MM.1S (cell line): ENCODE data around the gene TIMP1.

ENCODE experiments used
- DNase-seq: peaks from one replicate; pipeline ENCODE4 v3.0.0-alpha.2; 2015
- H2AFZ ChIP-seq: fragments of 300-600 bp; sonication (generic); 2 replicates; pipeline ENCODE4 v1.6.0; 2016; ENCODE audit warnings: antibody characterized with exemption, low read length
- H3F3A ChIP-seq: fragments of 300-600 bp; sonication (generic); 2 replicates; pipeline ENCODE4 v1.6.1; 2016; ENCODE audit warnings: mild to moderate bottlenecking, antibody characterized with exemption, low read length, moderate library complexity, mixed read lengths; ENCODE audit not compliant: insufficient read depth
- H3K27ac ChIP-seq: fragments of 300-600 bp; sonication (generic); 2 replicates; pipeline ENCODE4 v1.5.1; 2016; ENCODE audit warnings: mild to moderate bottlenecking, low read length
- H3K27me3 ChIP-seq: fragments of 300-600 bp; sonication (generic); replicated peaks from 2 replicates; pipeline ENCODE4 v1.6.0; 2016; ENCODE audit warnings: low read length; ENCODE audit not compliant: insufficient read depth
- H3K36me3 ChIP-seq: fragments of 300-600 bp; sonication (generic); replicated peaks from 2 replicates; pipeline ENCODE4 v1.6.1; 2016; ENCODE audit warnings: mild to moderate bottlenecking, low read length, mixed read lengths; ENCODE audit not compliant: insufficient read depth
- H3K4me1 ChIP-seq: fragments of 300-600 bp; sonication (generic); 2 replicates; pipeline ENCODE4 v1.6.1; 2016; ENCODE audit warnings: low read length, mixed read lengths
- H3K4me2 ChIP-seq: fragments of 300-600 bp; sonication (generic); 2 replicates; pipeline ENCODE4 v1.6.0; 2016; ENCODE audit warnings: low read depth, low read length
- H3K4me3 ChIP-seq: fragments of 300-600 bp; sonication (generic); 2 replicates; pipeline ENCODE4 v1.5.1; 2016; ENCODE audit warnings: low read length, mixed read lengths
- H3K79me2 ChIP-seq: fragments of 300-600 bp; sonication (generic); 2 replicates; pipeline ENCODE4 v1.6.1; 2016; ENCODE audit warnings: mixed run types, low read length, mixed read lengths
- H3K9ac ChIP-seq: fragments of 300-600 bp; sonication (generic); 2 replicates; pipeline ENCODE4 v1.6.1; 2016; ENCODE audit warnings: low read length, mixed read lengths
- H3K9me2 ChIP-seq: fragments of 300-600 bp; sonication (generic); replicated peaks from 2 replicates; pipeline ENCODE4 v1.6.1; 2016; ENCODE audit warnings: mild to moderate bottlenecking, low read length, mixed read lengths; ENCODE audit not compliant: insufficient read depth
- H3K9me3 ChIP-seq: fragments of 300-600 bp; sonication (generic); replicated peaks from 2 replicates; pipeline ENCODE4 v1.6.1; 2016; ENCODE audit warnings: mild to moderate bottlenecking, low read length, mixed read lengths; ENCODE audit not compliant: insufficient read depth
- H4K20me1 ChIP-seq: fragments of 300-600 bp; sonication (generic); 2 replicates; pipeline ENCODE4 v1.6.1; 2016; ENCODE audit warnings: mild to moderate bottlenecking, low read length, moderate library complexity, mixed read lengths; ENCODE audit not compliant: insufficient read depth
- CTCF ChIP-seq: fragments of 300-600 bp; sonication (generic); IDR thresholded peaks from 2 replicates; pipeline ENCODE4 v1.5.1; 2016; ENCODE audit warnings: antibody characterized with exemption, low read length, mixed read lengths
- EZH2 ChIP-seq: fragments of 300-600 bp; sonication (generic); optimal IDR thresholded peaks from 2 replicates; pipeline ENCODE3; 2017; ENCODE audit warnings: low read depth, mild to moderate bottlenecking, antibody characterized with exemption, low read length, mixed read lengths
- EZH2phosphoT487 ChIP-seq: fragments of 300-600 bp; sonication (generic); IDR thresholded peaks from 2 replicates; pipeline ENCODE4 v1.6.1; 2018; ENCODE audit warnings: antibody characterized with exemption, low read length

Gene TIMP1

GRCh38 chrX:47578692-47579091 is 3.5 kb upstream of the TIMP1 start:
- no peak overlapping the region for H3K4me3 ChIP-seq
- H3K9ac ChIP-seq: no peak overlapping the region
- no peak overlapping the region for H3K4me2 ChIP-seq
- H3K4me1 ChIP-seq: 0 out of 2 replicates have a peak, but pooled peaks cover 5% of the 10 kb centered on the region
- no peak for TF ChIP-seq EZH2phosphoT487
- TF ChIP-seq EZH2: no peak
- no peak for TF ChIP-seq CTCF
- DNase-seq: no peak
- no peaks in the 10 kb centered on the region for H3K27me3 ChIP-seq
- no peaks in the 10 kb centered on the region for H3K9me3 ChIP-seq
- H3F3A ChIP-seq: no peaks in the 10 kb centered on the region
- H3K79me2 ChIP-seq: no peaks in the 10 kb centered on the region
- no peaks in the 10 kb centered on the region for H4K20me1 ChIP-seq
- H3K27ac ChIP-seq: no peak overlapping the region
- H3K36me3 ChIP-seq: no peaks in the 10 kb centered on the region
- no peaks in the 10 kb centered on the region for H3K9me2 ChIP-seq
- H2AFZ ChIP-seq: no peak overlapping the region

GRCh38 chrX:47579537-47579936 is 2.7 kb upstream of the TIMP1 start:
- no peak overlapping the region for H3K4me2 ChIP-seq

GRCh38 chrX:47583240-47583861 is 1.1 kb downstream of the TIMP1 start:
- no peaks in the 10 kb centered on the region for H3K79me2 ChIP-seq
- no peaks in the 10 kb centered on the region for H3F3A ChIP-seq
- no peaks in the 10 kb centered on the region for H4K20me1 ChIP-seq
- H3K36me3 ChIP-seq: no peaks in the 10 kb centered on the region
- H3K4me2 ChIP-seq: no peak overlapping the region
- DNase-seq: no peak
- no peak overlapping the region for H3K4me3 ChIP-seq
- 0 out of 2 replicates have a peak, but pooled peaks cover 5% of the 10 kb centered on the region for H3K4me1 ChIP-seq
- no peaks in the 10 kb centered on the region for H3K9me3 ChIP-seq
- TF ChIP-seq EZH2 (no peak), CTCF (no peak), EZH2phosphoT487 (no peak)
- no peak overlapping the region for H3K9ac ChIP-seq
- H3K9me2 ChIP-seq: no peaks in the 10 kb centered on the region
- H2AFZ ChIP-seq: no peak overlapping the region
- H3K27ac ChIP-seq: no peak overlapping the region
- no peaks in the 10 kb centered on the region for H3K27me3 ChIP-seq

More at GRCh38 chrX:47579537-47579936, 2.7 kb upstream of the TIMP1 start:
- Histone ChIP-seq H3K9me3 (no peaks in the 10 kb centered on the region), H3K27ac (no peak overlapping the region), H3K36me3 (no peaks in the 10 kb centered on the region), H3F3A (no peaks in the 10 kb centered on the region), H3K27me3 (no peaks in the 10 kb centered on the region), H3K79me2 (no peaks in the 10 kb centered on the region), H3K9ac (no peak overlapping the region), H2AFZ (no peak overlapping the region), H3K4me1 (0 out of 2 replicates have a peak, but pooled peaks cover 5% of the 10 kb centered on the region), H3K4me3 (no peak overlapping the region), H4K20me1 (no peaks in the 10 kb centered on the region), H3K9me2 (no peaks in the 10 kb centered on the region)
- DNase-seq: no peak
- TF ChIP-seq CTCF: no peak
- no peak for TF ChIP-seq EZH2phosphoT487
- no peak for TF ChIP-seq EZH2
